Measurements from ENCODE around the gene TCEA3. TPM values are rescaled to one million over a fixed set of nuclear protein-coding genes. Genes with fewer than 3 reads are reported as not detected.
A peak's percentile ranks its signal among the peaks of the same experiment; 100 is the strongest.

Gene TCEA3
- total RNA-seq, 4 donors from 2014 or later: 16.7 to 24.1 (median 20.9) TPM

DNA sequence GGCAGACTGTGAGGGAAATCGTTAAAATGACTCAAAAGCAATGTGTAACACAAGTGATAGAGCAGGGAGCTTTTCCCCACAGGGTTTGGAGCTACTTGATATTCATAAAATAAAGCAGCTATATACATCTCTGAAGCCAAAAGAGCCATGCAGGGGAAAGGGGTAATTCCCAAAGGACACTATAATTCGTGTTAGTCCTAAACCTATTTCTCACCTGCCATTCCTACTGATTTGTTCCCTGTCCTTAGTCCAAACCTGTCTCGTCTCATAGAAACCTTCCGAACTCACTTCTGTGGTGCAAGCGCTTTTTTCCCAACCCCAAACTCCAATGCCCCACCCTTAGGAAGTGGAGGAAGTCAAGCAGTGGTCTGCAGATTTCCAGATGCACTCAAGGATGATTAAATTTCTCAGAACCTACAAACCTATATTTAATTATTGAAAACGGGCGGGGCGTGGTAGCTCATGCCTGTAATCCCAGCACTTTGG is 79.5 kb downstream of the TCEA3 start:
- no peak for TF ChIP-seq POLR2AphosphoS5 (IDR thresholded peaks at IDR 0.05)
- TF ChIP-seq, protein P1, sequence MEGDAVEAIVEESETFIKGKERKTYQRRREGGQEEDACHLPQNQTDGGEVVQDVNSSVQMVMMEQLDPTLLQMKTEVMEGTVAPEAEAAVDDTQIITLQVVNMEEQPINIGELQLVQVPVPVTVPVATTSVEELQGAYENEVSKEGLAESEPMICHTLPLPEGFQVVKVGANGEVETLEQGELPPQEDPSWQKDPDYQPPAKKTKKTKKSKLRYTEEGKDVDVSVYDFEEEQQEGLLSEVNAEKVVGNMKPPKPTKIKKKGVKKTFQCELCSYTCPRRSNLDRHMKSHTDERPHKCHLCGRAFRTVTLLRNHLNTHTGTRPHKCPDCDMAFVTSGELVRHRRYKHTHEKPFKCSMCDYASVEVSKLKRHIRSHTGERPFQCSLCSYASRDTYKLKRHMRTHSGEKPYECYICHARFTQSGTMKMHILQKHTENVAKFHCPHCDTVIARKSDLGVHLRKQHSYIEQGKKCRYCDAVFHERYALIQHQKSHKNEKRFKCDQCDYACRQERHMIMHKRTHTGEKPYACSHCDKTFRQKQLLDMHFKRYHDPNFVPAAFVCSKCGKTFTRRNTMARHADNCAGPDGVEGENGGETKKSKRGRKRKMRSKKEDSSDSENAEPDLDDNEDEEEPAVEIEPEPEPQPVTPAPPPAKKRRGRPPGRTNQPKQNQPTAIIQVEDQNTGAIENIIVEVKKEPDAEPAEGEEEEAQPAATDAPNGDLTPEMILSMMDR (IDR thresholded peaks at IDR 0.05): no peak
- no peak for TF ChIP-seq POLR2A (IDR thresholded peaks at IDR 0.05; ENCODE audit: low read depth)
- no peak for TF ChIP-seq EP300 (IDR thresholded peaks at IDR 0.05)
- no peaks in the 10 kb centered on the region for H3K36me3 ChIP-seq
- 17% methylated on average over 8 of the region's 8 CpGs for WGBS
- peaks cover 31 to 43% (median 40%) of the 10 kb centered on the region in 4 donors for H3K4me1 ChIP-seq
- intact Hi-C loops (cut with DNase I): loop anchor here (1.0 to 10.0 kb wide), 3 partner anchors 23 to 190 kb away; partner anchors contain the start of gene E2F2
- peak overlapping the region; percentile 95 to 100 (median 96) for H3K27ac ChIP-seq (replicated peaks in 1 of 4)
- H3K27me3 ChIP-seq: no peaks in the 10 kb centered on the region
- no peak for DNase-seq (ENCODE audit: extremely low spot score)
- no peaks in the 10 kb centered on the region for H3K9me3 ChIP-seq
- H3K4me3 ChIP-seq: peak overlapping the region; percentile 76 to 94 (median 83)

DNA sequence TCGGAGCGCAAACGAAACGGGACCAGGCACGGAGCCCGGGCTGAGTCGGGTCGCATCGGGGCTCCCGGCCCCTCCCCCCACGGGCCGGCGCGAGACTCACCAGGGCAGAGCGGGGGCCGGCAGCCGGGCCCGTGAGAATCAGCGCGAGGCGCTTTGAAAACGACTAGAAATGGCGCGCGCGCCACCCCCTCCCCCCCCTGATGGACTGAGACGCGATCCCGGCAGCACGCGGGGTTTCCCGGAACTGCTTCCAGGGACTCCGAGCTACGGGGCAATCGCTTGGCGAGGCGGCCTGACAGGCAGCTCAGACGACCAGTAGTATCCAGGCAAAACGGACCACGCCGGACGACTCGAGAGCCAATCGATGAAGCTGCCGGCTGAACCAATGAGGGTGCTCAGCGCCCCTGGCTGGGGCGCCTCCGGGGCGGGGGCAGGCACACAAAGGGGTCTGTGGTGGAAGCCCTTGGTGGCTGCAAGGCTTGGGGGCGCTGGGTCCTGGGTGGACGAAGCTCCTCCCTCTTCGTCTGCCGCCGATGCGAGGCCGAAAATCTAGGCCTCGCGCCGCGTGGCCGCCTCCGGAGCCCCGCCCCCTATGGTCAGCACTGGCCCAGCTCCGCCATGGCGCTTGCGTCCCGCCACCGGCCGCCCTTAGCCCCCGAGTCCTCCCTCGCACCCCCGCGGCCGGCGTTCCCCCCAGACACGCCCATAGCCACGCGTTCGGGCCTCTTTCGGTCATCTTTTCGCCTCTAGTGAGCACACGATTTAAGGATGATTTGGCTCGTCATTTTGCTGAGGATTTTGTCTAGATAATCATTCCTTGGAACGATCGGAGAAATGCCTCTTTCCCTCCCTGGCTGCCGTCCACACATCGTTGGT is 80.2 kb downstream of the TCEA3 start, which contains the start of gene HNRNPR:
Gene HNRNPR (minus strand): TSS at position 174 of the 876 bp plus-strand sequence. CDS start 3,276 bp downstream, outside the sequence.
- Histone ChIP-seq H3K4me3 (peak within 1 kb of the TSS; percentile 76 to 94 (median 83)), H3K36me3 (no peaks in the 10 kb centered on the region), H3K9me3 (no peaks in the 10 kb centered on the region), H3K27ac (replicated peaks in 1 of 4) (peak within 1 kb of the TSS; percentile 95 to 100 (median 96)), H3K27me3 (no peaks in the 10 kb centered on the region), H3K4me1 (peaks cover 37 to 50% (median 47%) of the 10 kb centered on the region in 4 donors)
- peak; percentile 100 for DNase-seq (ENCODE audit: extremely low spot score)
- WGBS: 1% methylated on average over 23 of the region's 87 CpGs
- intact Hi-C loops (cut with DNase I): loop anchor here (1.0 to 10.0 kb wide), 3 partner anchors 24 to 190 kb away; partner anchors contain the start of gene E2F2
- TF ChIP-seq POLR2A (IDR thresholded peaks at IDR 0.05; ENCODE audit: low read depth): peak; percentile 87
- no peak for TF ChIP-seq EP300 (IDR thresholded peaks at IDR 0.05)
- TF ChIP-seq POLR2AphosphoS5 (IDR thresholded peaks at IDR 0.05): peak; percentile 75 to 85
- TF ChIP-seq, protein P1 (IDR thresholded peaks at IDR 0.05): peak in 1 of 3 experiments; percentile 23

DNA sequence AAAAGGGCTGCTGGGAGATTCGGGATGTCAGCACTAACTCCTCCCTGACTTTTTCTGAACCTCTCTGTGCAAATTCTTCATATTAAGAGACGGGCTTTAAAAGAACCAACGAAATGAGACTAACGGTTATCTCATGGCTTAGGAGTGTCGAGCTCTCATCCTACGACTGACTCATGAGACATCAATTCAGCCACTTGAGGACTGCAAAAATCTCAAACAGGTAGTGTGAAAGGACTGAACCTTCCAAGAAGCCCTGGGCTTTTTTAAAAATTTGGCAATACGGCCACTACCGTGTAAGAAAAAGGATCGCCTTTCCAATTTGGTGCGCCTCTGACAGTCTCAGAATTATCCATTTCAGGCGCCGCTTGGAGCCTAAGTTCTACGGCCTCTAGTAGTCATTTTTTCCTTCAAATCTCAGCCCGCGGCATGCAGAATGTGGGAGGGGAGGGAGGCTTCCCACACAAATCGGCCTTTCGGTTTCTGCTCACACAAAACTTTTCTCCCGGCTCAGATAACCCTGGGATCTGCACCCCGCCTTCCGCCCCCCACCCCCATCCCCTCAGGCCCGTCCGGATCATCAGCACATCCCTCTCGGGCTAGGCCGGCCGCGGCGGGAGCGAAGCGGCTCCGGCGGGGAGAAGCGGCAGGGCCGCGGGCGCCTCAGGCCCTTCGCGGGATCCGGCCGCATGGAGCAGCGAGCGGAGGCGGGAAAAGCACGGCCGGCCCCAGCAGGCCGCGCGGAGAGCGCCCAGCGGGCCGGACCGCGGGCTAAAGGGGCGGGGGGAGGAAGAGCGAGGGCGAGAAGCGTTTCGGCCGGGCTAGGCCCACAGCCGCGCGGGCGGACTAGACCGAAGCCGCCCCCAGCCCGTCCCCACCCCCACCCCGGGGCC is 81.1 kb downstream of the TCEA3 start:
- TF ChIP-seq, protein P1 (IDR thresholded peaks at IDR 0.05): no peak
- peak in 1 of 2 donors; percentile 35 for TF ChIP-seq POLR2AphosphoS5 (IDR thresholded peaks at IDR 0.05)
- Histone ChIP-seq H3K4me1 (peaks cover 44 to 59% (median 56%) of the 10 kb centered on the region in 4 donors), H3K9me3 (no peaks in the 10 kb centered on the region), H3K27me3 (no peaks in the 10 kb centered on the region), H3K4me3 (peak overlapping the region; percentile 76 to 94 (median 83)), H3K27ac (replicated peaks in 1 of 4) (peak overlapping the region; percentile 95 to 100 (median 96)), H3K36me3 (no peaks in the 10 kb centered on the region)
- no peak for DNase-seq (ENCODE audit: extremely low spot score)
- 0% methylated on average over 8 of the region's 66 CpGs for WGBS
- intact Hi-C loops (cut with DNase I): loop anchor here (1.0 to 10.0 kb wide), 3 partner anchors 25 to 191 kb away; partner anchors contain the start of gene E2F2

DNA sequence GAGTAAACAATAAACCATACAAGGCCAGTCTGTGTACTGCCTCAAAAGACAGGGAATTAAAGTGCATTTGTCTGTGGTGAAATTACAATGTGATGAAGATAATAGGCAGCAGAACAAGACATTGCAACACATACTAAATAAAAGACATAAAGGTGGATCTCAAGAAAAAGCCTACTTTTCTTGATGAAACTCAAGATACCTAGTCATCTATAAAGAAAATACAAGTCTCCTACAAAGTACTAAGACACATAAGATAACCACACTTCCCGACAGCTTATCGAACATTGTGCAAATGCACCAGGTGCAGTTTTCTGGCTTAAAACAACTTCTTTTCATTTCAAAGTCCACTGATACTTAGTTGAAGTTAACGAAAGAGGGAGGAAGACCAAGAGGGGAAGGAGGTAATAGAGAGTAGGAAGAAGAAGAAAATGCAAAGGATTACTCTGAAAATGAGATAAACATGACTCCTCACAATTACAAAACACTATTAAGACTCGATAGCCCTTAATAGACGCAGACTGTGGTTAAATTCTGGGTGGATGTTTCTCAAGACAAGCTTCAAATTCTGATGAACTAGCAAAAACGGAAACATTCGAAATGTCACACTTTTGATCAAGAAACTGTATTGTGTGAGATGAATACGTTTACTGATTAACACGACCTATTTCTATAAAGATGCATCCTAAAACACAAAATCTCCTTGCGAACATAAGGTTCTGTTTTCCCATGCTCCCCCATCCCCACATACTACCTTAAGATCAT is 82.4 kb downstream of the TCEA3 start:
- H3K9me3 ChIP-seq: no peaks in the 10 kb centered on the region
- peak overlapping the region; percentile 76 to 94 (median 83) for H3K4me3 ChIP-seq
- H3K4me1 ChIP-seq: peaks cover 50 to 72% (median 69%) of the 10 kb centered on the region in 4 donors
- no peak for DNase-seq (ENCODE audit: extremely low spot score)
- peak overlapping the region; percentile 95 to 100 (median 96) for H3K27ac ChIP-seq (replicated peaks in 1 of 4)
- no peaks in the 10 kb centered on the region for H3K27me3 ChIP-seq
- 9% methylated on average over 10 of the region's 10 CpGs for WGBS
- intact Hi-C loops (cut with DNase I): loop anchor here (10.0 kb wide), 1 partner anchor 193 kb away; the partner anchor contains the start of gene E2F2
- H3K36me3 ChIP-seq: peaks cover 4 to 11% (median 7%) of the 10 kb centered on the region in 4 donors
- TF ChIP-seq EP300 (IDR thresholded peaks at IDR 0.05) (no peak), POLR2AphosphoS5 (IDR thresholded peaks at IDR 0.05) (no peak), POLR2A (IDR thresholded peaks at IDR 0.05; ENCODE audit: low read depth) (no peak)
- TF ChIP-seq, protein P1 (IDR thresholded peaks at IDR 0.05): no peak

Data from esophagus muscularis mucosa (tissue), 4 donors.